H54 (cell line): ENCODE results near the gene EFCAB12.

Source experiments
- DNase-seq: peaks from one replicate; pipeline ENCODE4 v3.0.0; 2011; ENCODE audit warnings: low spot score, mixed read lengths; ENCODE audit not compliant: insufficient read length
- FAIRE-seq: peaks from 3 replicates; lab custom pipeline; 2011; peaks lifted over from hg19 to GRCh38; lab: Jason Lieb, UNC
- POLR2A ChIP-seq: IDR thresholded peaks from 2 replicates; pipeline ENCODE4 v1.6.1; 2011; ENCODE audit warnings: low read depth, mild to moderate bottlenecking, low read length

EFCAB12 gene

DNA sequence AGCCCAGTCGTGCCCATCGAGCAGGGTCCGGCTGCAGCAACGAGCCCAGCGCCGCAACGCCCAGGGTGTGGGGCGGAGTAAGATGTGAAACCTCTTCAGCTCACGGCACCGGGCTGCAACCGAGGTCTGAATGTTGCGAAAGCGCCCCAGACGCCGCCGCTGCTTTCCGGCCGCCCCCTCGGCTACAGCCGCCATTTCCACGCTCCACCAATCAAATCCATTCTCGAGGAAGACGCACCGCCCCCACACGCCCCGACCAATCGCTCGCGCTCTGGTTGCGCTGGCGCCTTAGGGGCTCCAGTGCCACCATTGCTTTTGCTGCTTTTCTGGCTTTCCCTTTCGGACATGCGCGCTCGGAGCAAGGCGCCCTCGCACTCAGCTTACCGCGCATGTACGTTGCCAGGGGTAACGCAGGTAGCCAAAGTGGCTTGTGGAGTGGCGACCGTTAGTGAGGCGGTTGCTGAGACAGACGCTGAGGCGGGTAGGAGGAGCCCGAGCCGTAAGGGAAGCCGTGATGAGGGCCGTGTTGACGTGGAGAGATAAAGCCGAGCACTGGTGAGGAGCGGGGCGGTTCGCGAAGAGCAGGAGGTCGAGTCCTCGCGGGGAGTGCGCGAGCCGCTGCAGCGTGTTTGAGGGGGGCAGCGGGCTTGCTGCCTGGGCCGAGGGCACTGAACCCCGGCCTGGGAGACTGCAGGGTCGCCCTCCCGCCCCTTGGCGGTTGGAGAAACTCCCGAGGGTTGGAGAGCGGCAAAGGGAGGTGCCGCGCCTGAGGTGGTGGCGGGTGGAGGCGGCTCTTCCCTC, 11.6 kb upstream of the EFCAB12 start, which contains the start of the genes IFT122 and MBD4:
TSS of gene IFT122 (plus strand) at position 408 of the 801 bp plus-strand sequence. CDS start at position 515, 107 bp downstream.
TSS of gene MBD4 (minus strand) at position 132 of the 801 bp plus-strand sequence. CDS start at position 17, 115 bp downstream.
- FAIRE-seq: peak; percentile 98

DNA sequence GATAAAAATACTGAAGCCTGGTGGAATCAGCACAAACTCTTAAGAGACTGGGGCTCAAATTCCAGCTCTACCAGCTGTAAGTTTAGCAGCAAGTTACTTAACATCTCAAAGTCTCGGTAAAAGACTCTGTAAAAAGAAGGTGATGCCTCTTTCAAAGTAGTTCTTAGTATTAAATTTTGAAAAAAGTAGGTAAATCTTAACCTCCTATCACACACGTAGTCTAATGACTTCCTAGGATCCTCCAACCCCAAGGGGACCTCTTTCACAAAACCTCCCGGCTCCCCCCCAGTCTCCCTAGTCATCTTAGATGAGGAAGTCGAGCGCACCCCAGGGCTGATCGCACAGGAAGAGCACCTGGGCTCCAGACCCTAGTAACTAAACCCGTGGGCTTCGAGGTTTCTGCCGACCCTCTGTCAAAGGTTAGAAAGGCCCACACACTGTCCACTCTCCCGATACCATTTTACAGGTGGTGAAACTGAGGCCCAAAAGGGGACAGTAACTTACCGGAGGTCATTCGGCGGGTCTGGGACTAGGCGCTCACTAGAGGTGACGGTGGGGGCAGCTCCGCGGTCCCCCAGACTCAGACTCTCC, 10.9 kb upstream of the EFCAB12 start:
- TF ChIP-seq POLR2A: no peak
- DNase-seq: peak; percentile 33
- FAIRE-seq: no peak

More for the DNA sequence above, 11.6 kb upstream of the EFCAB12 start, which contains the start of the genes IFT122 and MBD4:
- TF ChIP-seq POLR2A: peak; percentile 97
- DNase-seq: peak; percentile 97

DNA sequence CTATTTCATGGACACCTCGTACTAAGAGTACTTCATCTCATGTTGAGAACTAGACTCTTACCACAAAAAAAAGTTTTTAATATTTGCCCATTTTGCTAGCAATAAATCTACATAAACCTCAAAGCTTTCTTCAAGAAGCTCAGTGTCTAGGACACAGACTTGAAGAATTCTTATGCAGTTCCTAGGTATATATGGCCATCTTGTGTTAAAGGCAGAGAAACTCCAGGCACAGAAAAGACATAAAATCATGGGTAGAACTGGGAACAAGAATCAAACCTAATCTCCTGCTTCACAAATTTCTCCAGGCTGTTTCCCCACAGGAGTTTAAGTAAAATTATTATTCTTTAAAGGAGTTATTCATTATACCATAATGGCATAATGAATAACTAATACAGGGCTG, 6.9 kb upstream of the EFCAB12 start:
- no peak for TF ChIP-seq POLR2A
- FAIRE-seq (no peak), DNase-seq (no peak)

- no peak for FAIRE-seq
- no peak for TF ChIP-seq POLR2A
- no peak for DNase-seq
These were observed 5.7 kb upstream of the EFCAB12 start for GRCh38 chr3:129434140-129434539.

- no peak for FAIRE-seq
- no peak for DNase-seq
- TF ChIP-seq POLR2A: no peak
These were observed 5.1 kb upstream of the EFCAB12 start for GRCh38 chr3:129433565-129433964.

DNA sequence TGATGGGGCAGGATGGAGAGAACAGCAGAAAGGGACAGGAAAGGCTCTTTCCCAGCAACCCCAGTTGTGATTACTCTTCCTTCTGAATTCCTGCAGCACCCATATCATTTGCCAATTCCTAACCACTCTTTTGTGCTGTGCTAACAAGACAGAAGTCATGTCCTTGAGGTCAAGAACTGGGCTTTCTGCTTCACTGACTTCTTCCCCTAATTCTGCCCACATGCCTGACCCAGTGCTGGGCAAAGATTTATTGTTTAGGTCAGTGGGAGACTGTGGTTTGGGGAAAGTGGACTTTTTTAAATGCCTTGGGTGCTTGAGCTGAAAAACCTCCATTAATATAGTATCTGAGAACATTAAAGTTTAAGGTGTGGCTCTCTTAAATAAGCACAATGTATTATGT, 4.2 kb upstream of the EFCAB12 start:
- no peak for TF ChIP-seq POLR2A
- DNase-seq: no peak
- no peak for FAIRE-seq

DNA sequence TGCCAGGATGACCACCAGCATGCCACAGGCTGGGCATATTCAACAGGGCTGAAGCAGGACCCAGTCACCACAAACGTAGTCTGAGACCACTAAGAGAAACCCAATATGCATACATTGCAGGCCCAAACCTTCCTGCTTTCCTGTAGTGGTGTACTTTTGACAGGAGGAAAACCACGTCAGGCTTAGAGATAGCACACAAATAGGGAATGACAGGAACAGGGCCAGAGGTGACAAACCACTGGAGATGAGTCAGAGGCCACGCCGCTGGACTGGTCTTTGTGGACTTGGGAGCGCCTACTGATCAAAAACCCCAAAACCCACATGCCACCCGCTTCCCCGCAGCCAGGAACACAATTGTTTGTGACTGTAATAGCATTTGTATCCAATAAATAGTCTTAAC, 3.6 kb upstream of the EFCAB12 start:
- TF ChIP-seq POLR2A: no peak
- no peak for DNase-seq
- FAIRE-seq: no peak

GRCh38 chr3:129429602-129430001, 1.2 kb upstream of the EFCAB12 start:
- no peak for DNase-seq
- TF ChIP-seq POLR2A: no peak
- FAIRE-seq: no peak

GRCh38 chr3:129429080-129429451, 630 bp upstream of the EFCAB12 start:
- DNase-seq (no peak), FAIRE-seq (no peak)
- no peak for TF ChIP-seq POLR2A

DNA sequence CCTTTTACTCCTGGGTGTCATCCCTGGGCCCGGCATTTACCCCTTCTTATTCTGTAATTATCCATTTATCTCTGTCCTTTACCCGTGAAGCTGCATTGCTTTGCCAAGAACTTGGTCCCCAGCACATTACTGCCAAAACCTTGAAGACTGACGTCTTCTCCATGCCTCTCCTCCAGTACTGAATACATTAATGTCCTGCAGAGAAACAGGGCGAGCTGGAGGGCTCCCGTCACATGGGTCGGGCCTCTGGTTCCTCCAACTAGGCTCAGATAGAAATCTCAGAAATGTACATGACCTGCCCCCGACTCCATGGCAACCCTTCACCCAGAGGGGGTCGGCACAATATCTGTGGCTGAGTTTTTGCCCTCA, 445 bp downstream of the EFCAB12 start:
- DNase-seq: no peak
- FAIRE-seq: no peak
- TF ChIP-seq POLR2A: no peak

GRCh38 chr3:129425619-129426018, 2.8 kb downstream of the EFCAB12 start:
- no peak for FAIRE-seq

DNA sequence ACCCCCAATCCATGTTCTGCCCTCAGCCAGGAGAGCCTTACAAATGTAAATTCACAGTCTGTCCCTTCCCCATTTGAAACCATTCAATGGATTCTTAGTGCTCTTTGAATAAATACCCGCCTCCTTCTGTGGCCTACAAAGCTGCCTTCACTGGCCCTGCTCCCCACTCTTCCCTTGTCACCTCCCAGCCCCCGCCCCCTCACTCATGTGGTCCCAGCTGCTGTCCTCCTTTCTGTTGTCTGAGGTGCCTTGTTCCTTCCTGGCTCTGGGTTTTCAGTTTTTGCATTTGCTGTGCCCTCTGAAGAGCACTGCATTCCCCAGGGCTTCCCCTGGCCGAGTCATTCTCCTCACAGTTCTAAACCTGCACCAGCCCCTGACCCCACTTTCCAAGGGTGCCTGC, 3.2 kb downstream of the EFCAB12 start:
- TF ChIP-seq POLR2A: no peak
- DNase-seq (no peak), FAIRE-seq (no peak)

More at GRCh38 chr3:129425619-129426018, 2.8 kb downstream of the EFCAB12 start:
- no peak for DNase-seq
- TF ChIP-seq POLR2A: no peak

DNA sequence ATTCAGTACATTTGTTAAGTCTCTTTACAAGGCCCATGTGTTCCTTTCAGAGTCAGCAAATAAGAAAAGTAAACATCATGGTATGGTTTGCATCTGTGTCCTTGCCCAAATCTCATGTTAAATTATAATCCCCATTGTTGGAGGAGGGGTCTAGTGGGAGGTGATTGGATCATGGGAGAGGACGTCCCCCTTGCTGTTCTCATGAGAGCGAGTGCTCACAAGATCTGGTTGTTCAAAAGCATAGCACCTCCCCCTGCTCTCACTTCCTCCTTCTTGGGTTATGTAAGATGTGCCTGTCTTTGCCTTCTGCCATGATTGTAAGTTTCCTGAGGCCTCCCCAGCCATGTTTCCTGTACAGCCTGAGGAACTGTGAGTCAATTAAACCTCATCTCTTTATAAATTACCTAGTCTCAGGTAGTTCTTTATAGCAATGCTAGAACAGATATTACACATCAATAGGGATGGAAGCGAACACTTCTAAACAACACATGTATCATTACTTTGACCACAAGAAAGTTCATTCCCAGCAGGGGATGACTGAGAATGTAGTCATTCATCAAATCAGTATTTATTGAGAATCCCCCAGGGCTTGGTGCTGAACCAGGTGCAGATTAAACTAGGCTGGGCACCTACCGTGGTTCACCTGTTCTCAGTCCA, 4.1 kb downstream of the EFCAB12 start:
- FAIRE-seq (no peak), DNase-seq (no peak)
- no peak for TF ChIP-seq POLR2A

- FAIRE-seq (no peak), DNase-seq (no peak)
- TF ChIP-seq POLR2A: no peak
These were observed 5.5 kb downstream of the EFCAB12 start for GRCh38 chr3:129422897-129423296.
